BE2C (cell line): Measurements from ENCODE around the gene BEGAIN.

Experiments used
- DNase-seq: peaks from one replicate; pipeline ENCODE4 v3.0.0-alpha.2; 2020
- H3K27me3 ChIP-seq: fragments of 250-450 bp; sonication (Bioruptor Pico); 2 replicates; pipeline ENCODE4 v1.5.1; 2020; ENCODE audit warnings: mild to moderate bottlenecking
- H3K36me3 ChIP-seq: fragments of 250-450 bp; sonication (Bioruptor Pico); 2 replicates; pipeline ENCODE4 v1.5.1; 2020; ENCODE audit warnings: mild to moderate bottlenecking
- H3K4me1 ChIP-seq: fragments of 250-450 bp; sonication (Bioruptor Pico); 2 replicates; pipeline ENCODE4 v1.5.1; 2020
- H3K4me3 ChIP-seq: 2 replicates; pipeline ENCODE4 v1.5.1; 2011; ENCODE audit warnings: low read depth, low read length
- H3K9me3 ChIP-seq: fragments of 250-450 bp; sonication (Bioruptor Pico); 2 replicates; pipeline ENCODE4 v1.5.1; 2020
- TF ChIP-seq, protein P1 (sequence below): IDR thresholded peaks from 2 replicates; pipeline ENCODE4 v1.5.1; 2012; ENCODE audit warnings: mild to moderate bottlenecking, low read depth, low read length

BEGAIN gene

DNA sequence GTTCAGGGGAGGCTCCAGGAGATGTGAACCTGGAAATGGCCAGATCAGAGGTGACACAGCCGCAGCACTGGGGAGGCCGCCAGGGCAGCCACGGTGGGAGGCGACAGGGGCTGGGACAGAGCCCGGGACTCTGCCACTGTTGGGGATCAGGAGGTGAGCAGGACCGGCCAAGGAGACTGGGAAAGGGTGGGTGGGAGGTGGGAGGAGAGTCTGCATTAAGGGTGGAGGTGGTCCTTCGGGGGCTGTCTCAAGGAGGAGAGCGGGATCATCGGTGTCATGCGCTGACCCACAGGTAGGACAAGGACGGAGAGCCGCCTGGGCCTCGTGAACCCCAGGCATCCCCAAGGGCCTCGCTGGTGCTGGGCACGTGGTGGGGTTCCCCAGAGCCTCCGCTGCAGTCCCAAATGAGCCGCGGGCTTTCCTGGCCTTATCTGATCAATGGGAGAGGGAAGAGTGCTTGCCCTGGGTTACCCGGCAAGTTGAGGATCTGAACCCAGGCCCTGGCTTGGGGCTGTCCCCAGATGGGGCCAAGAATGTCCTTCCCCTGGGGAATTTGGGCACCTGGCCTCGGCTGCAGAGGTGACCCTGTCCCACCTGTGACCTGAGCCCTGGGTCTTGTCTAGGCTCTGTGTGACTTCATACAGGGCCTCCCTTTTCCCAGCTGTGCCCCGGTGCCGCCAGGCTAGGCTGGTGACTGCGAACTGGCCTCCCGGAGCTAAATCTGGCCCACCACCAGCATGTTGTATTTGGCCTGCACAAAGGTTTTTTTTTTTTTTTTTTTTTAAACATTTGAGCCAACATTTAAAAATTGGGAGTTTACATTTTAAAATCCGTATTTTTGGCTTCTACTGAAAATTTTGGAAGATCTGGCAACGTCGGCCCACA is 13.2 kb downstream of the BEGAIN start:
- H3K27me3 ChIP-seq, result peaks cover 3% of the 10 kb centered on the region; the same call in 1 of the 2 replicates
- DNase-seq, result no peak
- H3K36me3 ChIP-seq, result no peaks in the 10 kb centered on the region
- TF ChIP-seq, protein P1, sequence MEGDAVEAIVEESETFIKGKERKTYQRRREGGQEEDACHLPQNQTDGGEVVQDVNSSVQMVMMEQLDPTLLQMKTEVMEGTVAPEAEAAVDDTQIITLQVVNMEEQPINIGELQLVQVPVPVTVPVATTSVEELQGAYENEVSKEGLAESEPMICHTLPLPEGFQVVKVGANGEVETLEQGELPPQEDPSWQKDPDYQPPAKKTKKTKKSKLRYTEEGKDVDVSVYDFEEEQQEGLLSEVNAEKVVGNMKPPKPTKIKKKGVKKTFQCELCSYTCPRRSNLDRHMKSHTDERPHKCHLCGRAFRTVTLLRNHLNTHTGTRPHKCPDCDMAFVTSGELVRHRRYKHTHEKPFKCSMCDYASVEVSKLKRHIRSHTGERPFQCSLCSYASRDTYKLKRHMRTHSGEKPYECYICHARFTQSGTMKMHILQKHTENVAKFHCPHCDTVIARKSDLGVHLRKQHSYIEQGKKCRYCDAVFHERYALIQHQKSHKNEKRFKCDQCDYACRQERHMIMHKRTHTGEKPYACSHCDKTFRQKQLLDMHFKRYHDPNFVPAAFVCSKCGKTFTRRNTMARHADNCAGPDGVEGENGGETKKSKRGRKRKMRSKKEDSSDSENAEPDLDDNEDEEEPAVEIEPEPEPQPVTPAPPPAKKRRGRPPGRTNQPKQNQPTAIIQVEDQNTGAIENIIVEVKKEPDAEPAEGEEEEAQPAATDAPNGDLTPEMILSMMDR, result no peak
- H3K4me1 ChIP-seq, result peaks cover 24% of the 10 kb centered on the region
- H3K9me3 ChIP-seq, result no peaks in the 10 kb centered on the region
- H3K4me3 ChIP-seq, result no peak overlapping the region

DNA sequence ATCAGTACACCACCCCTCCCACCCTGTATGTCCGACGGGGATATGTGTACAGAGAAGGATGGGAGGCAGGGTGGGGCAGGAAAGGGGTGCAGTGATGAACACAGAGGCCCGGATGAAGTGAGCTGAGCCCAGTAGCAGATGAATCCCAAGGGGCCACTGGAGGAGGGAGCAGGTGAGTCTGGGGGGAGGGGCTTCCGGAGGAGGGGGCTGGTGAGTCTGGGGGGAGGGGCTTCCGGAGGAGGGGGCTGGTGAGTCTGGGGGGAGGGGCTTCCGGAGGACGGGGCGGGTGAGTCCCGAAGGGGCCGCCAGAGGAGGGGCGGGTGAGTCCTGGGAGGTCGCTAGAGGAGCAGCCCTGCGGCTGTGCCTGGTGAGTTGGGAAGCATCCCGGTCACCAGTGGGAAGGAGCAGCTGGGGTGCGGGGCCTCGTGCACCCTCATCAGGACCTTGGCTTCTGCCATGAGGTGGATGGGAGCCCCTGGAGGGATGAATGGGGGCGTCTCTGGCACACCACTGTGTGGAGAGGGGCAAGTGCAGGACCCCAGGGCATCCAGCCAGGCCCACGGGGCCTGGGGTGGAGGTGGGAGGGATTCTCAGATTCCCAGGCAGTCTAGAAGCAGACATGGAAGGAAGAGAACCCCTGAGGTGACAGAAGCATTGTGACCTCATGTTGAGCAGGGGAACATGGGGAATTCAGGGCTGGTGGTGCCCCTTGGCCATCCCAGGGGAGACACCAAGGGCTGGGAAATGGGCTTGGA is 14.0 kb downstream of the BEGAIN start:
- Histone ChIP-seq H3K4me1 (peaks cover 24% of the 10 kb centered on the region), H3K4me3 (peak overlapping the region; percentile 22), H3K27me3 (peaks cover 11% of the 10 kb centered on the region), H3K36me3 (no peaks in the 10 kb centered on the region), H3K9me3 (no peaks in the 10 kb centered on the region)
- TF ChIP-seq, protein P1, result no peak
- DNase-seq, result no peak

DNA sequence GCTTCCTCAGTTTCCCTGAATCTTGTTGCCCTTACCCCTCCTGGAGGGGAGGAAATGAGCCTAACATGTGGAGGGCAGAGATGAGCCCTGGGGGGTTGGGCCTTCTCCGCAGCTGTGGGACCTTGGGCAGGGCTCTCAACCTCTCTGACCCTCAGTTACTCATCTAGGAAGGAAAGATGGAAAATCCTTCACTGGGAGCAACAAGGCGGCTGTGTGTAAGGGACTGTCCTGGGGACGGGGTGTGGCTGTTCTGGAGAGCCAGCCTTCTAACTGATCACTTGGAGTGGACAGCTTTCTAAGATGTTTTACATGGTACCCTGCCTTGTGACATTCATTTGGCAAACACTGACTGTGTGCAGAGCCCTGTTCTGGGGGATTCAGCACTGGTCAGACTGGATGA is 14.7 kb downstream of the BEGAIN start:
- Histone ChIP-seq H3K9me3 (no peaks in the 10 kb centered on the region), H3K36me3 (no peaks in the 10 kb centered on the region), H3K4me1 (peaks cover 18% of the 10 kb centered on the region), H3K27me3 (peaks cover 18% of the 10 kb centered on the region), H3K4me3 (no peak overlapping the region)
- TF ChIP-seq, protein P1, result no peak
- DNase-seq, result no peak

DNA sequence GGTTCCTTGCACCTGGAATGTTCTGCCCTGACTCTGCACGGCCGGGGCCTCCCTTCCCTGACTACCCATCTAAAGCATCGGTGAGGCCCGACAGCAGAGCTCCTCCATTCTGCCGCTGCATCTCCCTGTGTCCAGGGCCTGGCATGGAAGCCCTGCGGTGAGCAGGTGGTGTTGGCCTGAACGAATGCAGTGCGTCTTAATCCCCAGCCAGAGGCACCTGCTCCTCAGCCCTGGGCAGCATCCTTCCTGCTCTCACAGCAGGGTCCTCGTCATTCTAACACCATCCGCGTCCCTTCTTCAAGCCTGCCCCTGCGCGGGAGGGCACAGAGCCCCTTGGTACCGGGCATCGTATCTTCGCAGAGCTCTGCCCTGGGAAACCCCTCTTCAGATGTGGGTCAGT is 15.4 kb downstream of the BEGAIN start:
- TF ChIP-seq, protein P1, result no peak
- peaks cover 16% of the 10 kb centered on the region for H3K4me1 ChIP-seq
- no peaks in the 10 kb centered on the region for H3K9me3 ChIP-seq
- H3K27me3 ChIP-seq, result peaks cover 22% of the 10 kb centered on the region
- no peak for DNase-seq
- H3K4me3 ChIP-seq, result no peak overlapping the region
- H3K36me3 ChIP-seq, result no peaks in the 10 kb centered on the region

DNA sequence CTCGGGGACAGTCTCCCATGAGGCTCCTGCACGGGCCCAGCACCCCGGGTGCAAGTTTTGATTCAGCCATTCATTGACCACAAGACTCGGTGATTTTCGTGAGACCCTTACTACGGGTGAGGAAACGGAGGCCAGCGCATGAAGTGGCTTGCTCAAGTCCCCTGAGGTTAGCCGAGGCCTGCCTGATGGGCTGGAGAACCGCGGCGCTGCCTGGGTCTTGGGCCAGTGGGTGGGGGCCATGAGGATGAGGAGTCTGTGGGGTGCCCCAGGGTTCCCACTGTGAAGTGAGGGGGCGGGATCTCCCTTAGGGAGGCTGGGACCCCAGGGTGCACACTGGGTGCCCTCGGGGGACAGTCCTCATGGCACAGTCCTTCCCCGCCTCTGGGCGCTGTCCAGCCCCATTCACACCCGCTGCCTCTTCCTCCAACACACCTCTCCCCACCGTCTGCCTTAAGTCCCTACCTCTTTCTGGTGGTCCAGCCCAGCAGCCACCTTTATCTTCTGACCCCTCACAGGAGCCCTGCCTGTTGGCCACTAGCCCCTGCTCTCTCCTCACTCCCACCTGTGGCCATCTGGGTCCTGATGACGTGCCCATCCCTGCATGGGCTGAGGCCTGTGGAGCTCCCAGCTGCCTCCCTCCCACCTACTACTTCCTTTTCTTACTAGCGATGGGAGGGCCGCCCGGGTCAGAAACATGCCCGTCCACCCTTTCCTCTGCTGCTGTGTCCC is 16.3 kb downstream of the BEGAIN start:
- Histone ChIP-seq H3K4me1 (peaks cover 19% of the 10 kb centered on the region), H3K9me3 (no peaks in the 10 kb centered on the region), H3K36me3 (peaks cover 3% of the 10 kb centered on the region; the same call in 1 of the 2 replicates), H3K27me3 (peaks cover 23% of the 10 kb centered on the region), H3K4me3 (no peak overlapping the region)
- DNase-seq, result no peak
- TF ChIP-seq, protein P1, result no peak
